Measurements from ENCODE around the gene DLGAP1. TPM values are rescaled to one million over a fixed set of nuclear protein-coding genes. Genes with fewer than 3 reads are reported as not detected.
A peak's percentile ranks its signal among the peaks of the same experiment; 100 is the strongest.

DLGAP1 gene
- total RNA-seq, 1 experiment from 2014 or later, result 23.2 TPM

DNA sequence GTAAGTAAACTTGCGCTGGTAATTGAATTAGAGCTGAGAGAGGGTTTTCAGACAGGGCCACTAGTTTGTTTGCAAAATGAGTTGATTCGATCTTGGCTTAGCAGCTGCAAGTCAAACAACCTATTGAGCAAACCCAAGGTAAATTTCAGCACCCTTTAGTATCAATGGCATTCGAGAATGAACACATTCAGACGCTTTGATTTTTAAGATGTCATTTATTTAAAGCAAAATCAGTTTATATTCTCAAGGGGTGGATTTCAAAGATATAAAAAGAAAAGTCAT, 960.9 kb downstream of the DLGAP1 start:
- H3K79me2 ChIP-seq (ENCODE audit: insufficient read depth, low read length), result no peaks in the 10 kb centered on the region
- no peak overlapping the region for H3K9ac ChIP-seq (ENCODE audit: extremely low read depth, insufficient read length, low read length)
- no peak overlapping the region for H3K56ac ChIP-seq (ENCODE audit: insufficient read length, low read depth, low read length)
- Mint-ChIP-seq H3K4me1 (peaks cover 35 to 44% of the 10 kb centered on the region in 2 experiments), H3K27me3 (ENCODE audit: low read depth) (peaks cover 13% of the 10 kb centered on the region), H3K36me3 (ENCODE audit: insufficient read depth in 1 of 3, low read depth in 3 of 3) (no peaks in the 10 kb centered on the region), H3K27ac (peak overlapping the region in 1 of 3 experiments; percentile 35; a peak in 1 of 7 replicates), H3K4me3 (no peak overlapping the region), H3K9me3 (no peaks in the 10 kb centered on the region)
- no peaks in the 10 kb centered on the region for H3K9me3 ChIP-seq (ENCODE audit: control insufficient read depth, low read depth, low read length)
- no peak overlapping the region for H3K4ac ChIP-seq (ENCODE audit: low read depth, low read length)
- no peaks in the 10 kb centered on the region for H4K20me1 ChIP-seq (ENCODE audit: control insufficient read depth, insufficient read depth, insufficient read length)
- no peak for DNase-seq
- no peaks in the 10 kb centered on the region; the same call in 1 of the 2 replicates for H3K27me3 ChIP-seq (ENCODE audit: insufficient read depth, low read length)
- H2BK20ac ChIP-seq (ENCODE audit: low read depth, low read length, poor library complexity, severe bottlenecking), result no peak overlapping the region
- H3K79me1 ChIP-seq (ENCODE audit: insufficient read depth, low read depth, low read length, poor library complexity, severe bottlenecking), result no peaks in the 10 kb centered on the region
- H3K27ac ChIP-seq (ENCODE audit: insufficient read length, low read depth, low read length), result no peak overlapping the region
- H3K14ac ChIP-seq (ENCODE audit: insufficient read depth, low read length), result no peak overlapping the region
- H3K4me2 ChIP-seq (ENCODE audit: insufficient read depth, insufficient read length, low read length), result no peak overlapping the region
- peaks cover 6% of the 10 kb centered on the region; the same call in 1 of the 2 replicates for H3K4me1 ChIP-seq (ENCODE audit: insufficient read depth, low read length)
- H3K23me2 ChIP-seq (ENCODE audit: insufficient read length, low read depth, low read length, poor library complexity, severe bottlenecking), result peaks cover 6% of the 10 kb centered on the region
- H3T11ph ChIP-seq (ENCODE audit: low read length), result no peak overlapping the region
- no CpG with 5 or more reads among the region's 4 CpGs for WGBS (ENCODE audit: extremely low coverage, insufficient read length, low lambda C conversion rate)
- no peak overlapping the region for H2BK12ac ChIP-seq (ENCODE audit: insufficient read length, low read depth, low read length)
- H4K8ac ChIP-seq (replicated peaks; ENCODE audit: insufficient read length, low read depth, low read length), result no peak overlapping the region
- no peak overlapping the region for H2BK120ac ChIP-seq (ENCODE audit: low read depth, low read length, poor library complexity, severe bottlenecking)
- no peak overlapping the region for H3K18ac ChIP-seq (ENCODE audit: insufficient read length, low read depth, low read length)
- TF ChIP-seq, protein P1, sequence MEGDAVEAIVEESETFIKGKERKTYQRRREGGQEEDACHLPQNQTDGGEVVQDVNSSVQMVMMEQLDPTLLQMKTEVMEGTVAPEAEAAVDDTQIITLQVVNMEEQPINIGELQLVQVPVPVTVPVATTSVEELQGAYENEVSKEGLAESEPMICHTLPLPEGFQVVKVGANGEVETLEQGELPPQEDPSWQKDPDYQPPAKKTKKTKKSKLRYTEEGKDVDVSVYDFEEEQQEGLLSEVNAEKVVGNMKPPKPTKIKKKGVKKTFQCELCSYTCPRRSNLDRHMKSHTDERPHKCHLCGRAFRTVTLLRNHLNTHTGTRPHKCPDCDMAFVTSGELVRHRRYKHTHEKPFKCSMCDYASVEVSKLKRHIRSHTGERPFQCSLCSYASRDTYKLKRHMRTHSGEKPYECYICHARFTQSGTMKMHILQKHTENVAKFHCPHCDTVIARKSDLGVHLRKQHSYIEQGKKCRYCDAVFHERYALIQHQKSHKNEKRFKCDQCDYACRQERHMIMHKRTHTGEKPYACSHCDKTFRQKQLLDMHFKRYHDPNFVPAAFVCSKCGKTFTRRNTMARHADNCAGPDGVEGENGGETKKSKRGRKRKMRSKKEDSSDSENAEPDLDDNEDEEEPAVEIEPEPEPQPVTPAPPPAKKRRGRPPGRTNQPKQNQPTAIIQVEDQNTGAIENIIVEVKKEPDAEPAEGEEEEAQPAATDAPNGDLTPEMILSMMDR (conservative IDR thresholded peaks at IDR 0.05), result no peak
- no peak overlapping the region for H2BK5ac ChIP-seq (ENCODE audit: insufficient read length, low read length)
- no peak overlapping the region for H4K91ac ChIP-seq (ENCODE audit: insufficient read length, low read depth, low read length)
- no peak overlapping the region for H2AFZ ChIP-seq (ENCODE audit: low read length)
- H2BK15ac ChIP-seq (ENCODE audit: low read depth, low read length), result no peak overlapping the region
- H4K5ac ChIP-seq (ENCODE audit: insufficient read length, low read depth, low read length), result no peak overlapping the region
- no peak overlapping the region for H2AK5ac ChIP-seq (ENCODE audit: insufficient read length, low read length)
- H3K23ac ChIP-seq (ENCODE audit: insufficient read length, low read depth, low read length), result no peak overlapping the region
